A549 treated with RU486 at 1 μM for 4 hours (cell line): ENCODE measurements around the gene POTED. TPM values are rescaled to one million over a fixed set of nuclear protein-coding genes. Genes with fewer than 3 reads are reported as not detected.

Experiments
- total RNA-seq: library from RNA; stranded (reverse); fragments of 200-300 nt; extraction: Qiagen RNA extraction; gene quantifications from 5 replicates; pipeline ENCODE4 v1.2.3, GENCODE V29; 2022; ENCODE audit warnings: low read depth

POTED gene
- total RNA-seq, result not detected in 5 replicates

DNA sequence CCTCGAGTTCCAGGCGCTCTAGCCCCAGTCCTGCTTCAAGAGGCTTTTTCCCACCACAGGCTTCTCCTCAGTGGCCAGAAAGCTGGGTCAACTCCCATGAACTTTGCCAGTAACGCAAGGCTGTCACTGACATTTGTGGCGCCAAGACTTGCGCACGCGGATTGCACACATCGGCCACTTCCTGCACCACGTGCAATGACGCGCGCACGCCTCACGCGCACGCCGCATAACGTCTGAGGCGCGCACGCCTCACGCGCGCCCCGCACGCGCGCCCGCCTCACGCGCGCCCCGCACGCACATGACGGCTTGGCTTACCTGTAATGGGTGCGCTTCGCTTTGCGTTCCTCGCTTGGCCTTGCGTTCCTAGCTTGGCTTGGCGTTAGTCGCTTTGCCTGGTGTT lies at the start of gene POTED:
POTED (plus strand) TSS at position 301 of the 400 bp plus-strand sequence. CDS start 452 bp downstream, outside the sequence.

